HL-60 (cell line): Measurements from ENCODE around the gene CEP128.

Source experiments
- DNase-seq, 2 experiments: peaks; one replicate each; pipeline ENCODE4 v3.0.0-alpha.2; 2010 to 2020; ENCODE audit warnings: low read depth in 1 of 2, low spot score in 1 of 2
- H3K27ac ChIP-seq: fragments of 250-450 bp; sonication (Bioruptor Pico); replicated peaks from 2 replicates; pipeline ENCODE4 v1.5.1; 2020; ENCODE audit warnings: mild to moderate bottlenecking, moderate library complexity
- H3K27me3 ChIP-seq: fragments of 250-450 bp; sonication (Bioruptor Pico); 2 replicates; pipeline ENCODE4 v1.5.1; 2021; ENCODE audit warnings: mild to moderate bottlenecking, moderate library complexity; ENCODE audit not compliant: insufficient read depth, poor library complexity, severe bottlenecking
- H3K4me3 ChIP-seq: replicated peaks from 2 replicates; pipeline ENCODE4 v1.5.1; 2011; ENCODE audit warnings: mild to moderate bottlenecking, control low read depth, low read length; ENCODE audit not compliant: insufficient read depth
- GABPA ChIP-seq: IDR thresholded peaks from 2 replicates; pipeline ENCODE4 v1.6.1; 2012; ENCODE audit warnings: low read depth
- POLR2AphosphoS5 ChIP-seq: IDR thresholded peaks from 2 replicates; pipeline ENCODE4 v1.6.1; 2012; ENCODE audit warnings: low read depth
- SPI1 ChIP-seq: IDR thresholded peaks from 2 replicates; pipeline ENCODE4 v1.6.1; 2012; ENCODE audit warnings: low read depth, mild to moderate bottlenecking, borderline replicate concordance
- TF ChIP-seq, protein P1 (sequence below): IDR thresholded peaks from one replicate; pipeline ENCODE4 v1.5.1; 2011; ENCODE audit warnings: low read length, control low read depth, inconsistent platforms; ENCODE audit not compliant: insufficient read depth
- TF ChIP-seq, protein P2 (sequence below): IDR thresholded peaks from 2 replicates; pipeline ENCODE4 v1.6.1; 2012; ENCODE audit warnings: low read depth; ENCODE audit not compliant: insufficient replicate concordance

CEP128 gene

DNA sequence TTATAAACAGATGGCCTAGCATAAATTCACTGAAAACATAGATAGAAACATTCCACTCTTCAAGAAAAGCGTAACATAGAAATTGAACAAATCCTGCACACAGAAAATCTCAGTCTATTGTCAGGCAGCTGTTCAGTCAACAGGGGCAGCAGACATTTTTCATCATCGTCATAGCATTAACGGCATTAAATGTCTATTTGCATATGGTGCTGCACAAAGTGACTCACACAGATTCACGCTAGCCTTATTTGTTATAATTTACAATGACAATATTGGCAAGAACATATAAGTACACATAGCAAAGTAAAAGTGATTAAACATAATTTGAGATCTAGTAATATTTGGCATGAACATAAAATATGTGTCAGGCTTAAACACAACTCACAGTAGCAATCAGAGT is 95.7 kb downstream of the CEP128 start:
- H3K27ac ChIP-seq = no peak overlapping the region
- H3K27me3 ChIP-seq = no peaks in the 10 kb centered on the region
- H3K4me3 ChIP-seq = no peak overlapping the region
- no peak for DNase-seq
- TF ChIP-seq, protein P1, sequence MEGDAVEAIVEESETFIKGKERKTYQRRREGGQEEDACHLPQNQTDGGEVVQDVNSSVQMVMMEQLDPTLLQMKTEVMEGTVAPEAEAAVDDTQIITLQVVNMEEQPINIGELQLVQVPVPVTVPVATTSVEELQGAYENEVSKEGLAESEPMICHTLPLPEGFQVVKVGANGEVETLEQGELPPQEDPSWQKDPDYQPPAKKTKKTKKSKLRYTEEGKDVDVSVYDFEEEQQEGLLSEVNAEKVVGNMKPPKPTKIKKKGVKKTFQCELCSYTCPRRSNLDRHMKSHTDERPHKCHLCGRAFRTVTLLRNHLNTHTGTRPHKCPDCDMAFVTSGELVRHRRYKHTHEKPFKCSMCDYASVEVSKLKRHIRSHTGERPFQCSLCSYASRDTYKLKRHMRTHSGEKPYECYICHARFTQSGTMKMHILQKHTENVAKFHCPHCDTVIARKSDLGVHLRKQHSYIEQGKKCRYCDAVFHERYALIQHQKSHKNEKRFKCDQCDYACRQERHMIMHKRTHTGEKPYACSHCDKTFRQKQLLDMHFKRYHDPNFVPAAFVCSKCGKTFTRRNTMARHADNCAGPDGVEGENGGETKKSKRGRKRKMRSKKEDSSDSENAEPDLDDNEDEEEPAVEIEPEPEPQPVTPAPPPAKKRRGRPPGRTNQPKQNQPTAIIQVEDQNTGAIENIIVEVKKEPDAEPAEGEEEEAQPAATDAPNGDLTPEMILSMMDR = no peak
- no peak for TF ChIP-seq SPI1
- TF ChIP-seq GABPA = no peak
- TF ChIP-seq POLR2AphosphoS5 = no peak
- TF ChIP-seq, protein P2, sequence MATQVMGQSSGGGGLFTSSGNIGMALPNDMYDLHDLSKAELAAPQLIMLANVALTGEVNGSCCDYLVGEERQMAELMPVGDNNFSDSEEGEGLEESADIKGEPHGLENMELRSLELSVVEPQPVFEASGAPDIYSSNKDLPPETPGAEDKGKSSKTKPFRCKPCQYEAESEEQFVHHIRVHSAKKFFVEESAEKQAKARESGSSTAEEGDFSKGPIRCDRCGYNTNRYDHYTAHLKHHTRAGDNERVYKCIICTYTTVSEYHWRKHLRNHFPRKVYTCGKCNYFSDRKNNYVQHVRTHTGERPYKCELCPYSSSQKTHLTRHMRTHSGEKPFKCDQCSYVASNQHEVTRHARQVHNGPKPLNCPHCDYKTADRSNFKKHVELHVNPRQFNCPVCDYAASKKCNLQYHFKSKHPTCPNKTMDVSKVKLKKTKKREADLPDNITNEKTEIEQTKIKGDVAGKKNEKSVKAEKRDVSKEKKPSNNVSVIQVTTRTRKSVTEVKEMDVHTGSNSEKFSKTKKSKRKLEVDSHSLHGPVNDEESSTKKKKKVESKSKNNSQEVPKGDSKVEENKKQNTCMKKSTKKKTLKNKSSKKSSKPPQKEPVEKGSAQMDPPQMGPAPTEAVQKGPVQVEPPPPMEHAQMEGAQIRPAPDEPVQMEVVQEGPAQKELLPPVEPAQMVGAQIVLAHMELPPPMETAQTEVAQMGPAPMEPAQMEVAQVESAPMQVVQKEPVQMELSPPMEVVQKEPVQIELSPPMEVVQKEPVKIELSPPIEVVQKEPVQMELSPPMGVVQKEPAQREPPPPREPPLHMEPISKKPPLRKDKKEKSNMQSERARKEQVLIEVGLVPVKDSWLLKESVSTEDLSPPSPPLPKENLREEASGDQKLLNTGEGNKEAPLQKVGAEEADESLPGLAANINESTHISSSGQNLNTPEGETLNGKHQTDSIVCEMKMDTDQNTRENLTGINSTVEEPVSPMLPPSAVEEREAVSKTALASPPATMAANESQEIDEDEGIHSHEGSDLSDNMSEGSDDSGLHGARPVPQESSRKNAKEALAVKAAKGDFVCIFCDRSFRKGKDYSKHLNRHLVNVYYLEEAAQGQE = no peak

DNA sequence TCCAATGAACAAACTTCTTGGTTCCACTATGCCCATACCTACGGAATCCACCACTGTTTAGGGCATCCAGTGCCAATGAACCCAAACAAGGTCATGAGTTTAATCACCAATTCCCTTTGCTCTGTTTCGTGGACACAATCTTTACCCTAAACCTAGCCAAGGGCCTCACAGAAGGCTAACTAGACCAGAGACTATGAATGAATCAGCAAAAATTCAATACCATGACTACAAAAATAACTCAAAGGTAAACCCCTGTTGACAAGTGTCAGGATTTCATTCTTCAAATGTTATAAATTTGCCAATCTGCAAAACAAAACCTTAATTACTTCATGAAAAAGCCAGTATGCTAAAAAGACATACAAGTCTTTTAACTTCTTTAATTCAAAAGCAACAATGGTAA is 96.7 kb downstream of the CEP128 start:
- DNase-seq = no peak
- Histone ChIP-seq H3K4me3 (no peak overlapping the region), H3K27ac (no peak overlapping the region), H3K27me3 (no peaks in the 10 kb centered on the region)
- TF ChIP-seq, protein P2 = no peak
- no peak for TF ChIP-seq SPI1
- no peak for TF ChIP-seq GABPA
- TF ChIP-seq POLR2AphosphoS5 = no peak
- TF ChIP-seq, protein P1 = no peak

DNA sequence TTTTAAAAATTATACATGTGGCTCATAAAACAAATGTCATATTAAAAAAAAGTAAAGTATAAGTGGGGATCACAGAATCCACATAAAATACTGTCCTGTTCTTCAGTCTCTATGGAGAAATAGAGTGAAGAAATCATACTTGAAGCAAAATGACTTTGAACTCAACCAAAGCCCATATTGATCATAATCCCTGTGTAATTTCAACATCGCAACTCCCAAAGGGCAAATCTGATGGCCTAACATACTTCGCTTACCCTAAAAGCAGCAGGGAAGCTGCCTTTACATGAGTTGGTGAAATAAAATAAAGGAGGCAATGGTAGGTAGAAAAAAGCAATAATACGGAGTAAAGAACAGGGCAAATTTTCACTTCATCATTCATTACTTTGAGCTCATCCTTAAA is 101.8 kb downstream of the CEP128 start:
- Histone ChIP-seq H3K27me3 (no peaks in the 10 kb centered on the region), H3K27ac (no peak overlapping the region), H3K4me3 (no peak overlapping the region)
- no peak for DNase-seq
- TF ChIP-seq GABPA (no peak), POLR2AphosphoS5 (no peak), SPI1 (no peak)
- TF ChIP-seq, protein P2 = no peak
- TF ChIP-seq, protein P1 = no peak
